HepG2 (cell line): Measurements from ENCODE around the gene AP2A2. TPM values are rescaled to one million over a fixed set of nuclear protein-coding genes. Genes with fewer than 3 reads are reported as not detected.

ENCODE experiments used
- ATAC-seq: fragments of 200-7000 bp; cut with Tn5 transposase; 3 replicates; pipeline ENCODE4 v1.9.1; 2020; ENCODE audit warnings: mild to moderate bottlenecking, moderate library complexity
- BruUV-seq: library from RNA; stranded (reverse); fragments of 400-500 nt; replicated peaks from 2 replicates; lab custom pipeline; 2021; lab: Mats Ljungman, UMichigan
- CTCF ChIA-PET: fragments of 300-600 bp; formaldehyde crosslinking; extraction: SDS; loops from one replicate; lab custom pipeline; 2021; ENCODE audit warnings: low total read pairs, inconsistent platforms, low intra/inter-chr PET ratio; lab: Yijun Ruan, JAX
- POLR2A ChIA-PET: fragments of 350-600 bp; sonication (Branson Sonifier 250); formaldehyde crosslinking; loops from one replicate; lab custom pipeline; 2020; ENCODE audit warnings: antibody characterized with exemption, inconsistent platforms; lab: Yijun Ruan, JAX
- DNase-seq: peaks from one replicate; pipeline ENCODE4 v3.0.0-alpha.2; 2015; ENCODE audit warnings: low spot score
- FAIRE-seq: peaks from 3 replicates; lab custom pipeline; 2011; peaks lifted over from hg19 to GRCh38; lab: Jason Lieb, UNC
- H2AFZ ChIP-seq: one replicate; pipeline ENCODE4 v1.6.1; 2011; ENCODE audit warnings: low read length, inconsistent platforms
- H3K27ac ChIP-seq: fragments of 300-600 bp; 3 replicates; pipeline ENCODE4 v1.8.0; 2011; ENCODE audit warnings: mixed run types, mild to moderate bottlenecking, mixed read lengths, low read length, inconsistent platforms; ENCODE audit not compliant: insufficient read depth; ENCODE audit errors: extremely low read length
- H3K27me3 ChIP-seq, 2 experiments: fragments of 200-600 bp in 1 of 2; 2 replicates in 1 of 2; 3 replicates in 1 of 2; pipeline versions ENCODE4 v1.6.0 to v1.8.0; 2011; ENCODE audit warnings: low read length in 2 of 2, mild to moderate bottlenecking in 2 of 2, moderate library complexity in 2 of 2, inconsistent platforms in 1 of 2; ENCODE audit not compliant: insufficient read depth in 2 of 2, control insufficient read depth in 1 of 2
- H3K36me3 ChIP-seq, 2 experiments: fragments of 200-600 bp in 1 of 2; replicated peaks in 1 of 2; 2 replicates in 1 of 2; 3 replicates in 1 of 2; pipeline versions ENCODE4 v1.5.1 to v1.8.0; 2011; ENCODE audit warnings: low read length in 2 of 2, inconsistent platforms in 1 of 2; ENCODE audit not compliant: insufficient read depth in 2 of 2, control insufficient read depth in 1 of 2
- H3K4me1 ChIP-seq: 2 replicates; pipeline ENCODE4 v1.5.1; 2012; ENCODE audit warnings: low read length, inconsistent platforms; ENCODE audit not compliant: insufficient read depth
- H3K4me2 ChIP-seq: 2 replicates; pipeline ENCODE4 v1.6.0; 2011; ENCODE audit warnings: low read depth, low read length, inconsistent platforms
- H3K4me3 ChIP-seq, 3 experiments: fragments of 200-600 bp in 1 of 3; sonication (generic), shearing (Covaris generic) in 1 of 3; replicated peaks in 1 of 3; 2 replicates each; pipeline ENCODE4 v1.5.1; 2011 to 2016; ENCODE audit warnings: low read length in 3 of 3, inconsistent platforms in 2 of 3, low read depth in 2 of 3, mild to moderate bottlenecking in 2 of 3, control low read depth in 1 of 3, mixed read lengths in 1 of 3; ENCODE audit not compliant: insufficient read depth in 1 of 3
- H3K79me2 ChIP-seq: one replicate; pipeline ENCODE4 v1.6.1; 2011; ENCODE audit warnings: low read length, inconsistent platforms; ENCODE audit not compliant: insufficient read depth
- H3K9ac ChIP-seq: 2 replicates; pipeline ENCODE4 v1.6.0; 2011; ENCODE audit warnings: mild to moderate bottlenecking, low read depth, low read length, inconsistent platforms; ENCODE audit not compliant: insufficient read depth
- H3K9me3 ChIP-seq: 2 replicates; pipeline ENCODE4 v1.5.1; 2012; ENCODE audit warnings: mild to moderate bottlenecking, low read length
- H4K20me1 ChIP-seq: 2 replicates; pipeline ENCODE4 v1.6.0; 2011; ENCODE audit warnings: inconsistent platforms, mild to moderate bottlenecking, low read length, moderate library complexity; ENCODE audit not compliant: insufficient read depth
- ARID4A ChIP-seq: sonication (generic); formaldehyde crosslinking; IDR thresholded peaks from 2 replicates; pipeline ENCODE4 v1.5.0; 2020; ENCODE audit warnings: mild to moderate bottlenecking, missing genetic modification reagents, borderline replicate concordance
- ATF1 ChIP-seq: IDR thresholded peaks from 2 replicates; pipeline ENCODE4 v1.6.1; 2016; ENCODE audit warnings: mild to moderate bottlenecking, control low read depth
- BRD4 ChIP-seq: sonication (generic); formaldehyde crosslinking; IDR thresholded peaks from 2 replicates; pipeline ENCODE4 v1.4.0; 2020; ENCODE audit warnings: missing genetic modification reagents
- DBP ChIP-seq: sonication (generic); formaldehyde crosslinking; IDR thresholded peaks from 2 replicates; pipeline ENCODE4 v1.4.0; 2020; ENCODE audit warnings: missing genetic modification reagents; ENCODE audit errors: not compliant biosample characterization
- NFE2L2 ChIP-seq: fragments of 150-350 bp; IDR thresholded peaks from 2 replicates; pipeline ENCODE4 v1.6.1; 2014; ENCODE audit warnings: low read length
- NRL ChIP-seq: sonication (generic); formaldehyde crosslinking; IDR thresholded peaks from 2 replicates; pipeline ENCODE4 v1.5.0; 2020; ENCODE audit warnings: missing genetic modification reagents, mild to moderate bottlenecking, moderate library complexity, borderline replicate concordance
- ZNF263 ChIP-seq: sonication (generic); formaldehyde crosslinking; IDR thresholded peaks from 2 replicates; pipeline ENCODE4 v1.4.0; 2020; ENCODE audit warnings: missing genetic modification reagents
- ZNF441 ChIP-seq: sonication (generic); formaldehyde crosslinking; IDR thresholded peaks from 2 replicates; pipeline ENCODE4 v1.7.0; 2021; ENCODE audit warnings: missing genetic modification reagents, borderline replicate concordance
- ZNF883 ChIP-seq: sonication (generic); formaldehyde crosslinking; IDR thresholded peaks from 2 replicates; pipeline ENCODE4 v1.5.1; 2020; ENCODE audit warnings: mild to moderate bottlenecking, missing genetic modification reagents; ENCODE audit errors: not compliant biosample characterization
- WGBS: methylation state at CpG from one replicate; pipeline ENCODE4 v1.1.6; 2017; ENCODE audit warnings: low lambda C conversion rate; 5-methylcytosine and 5-hydroxymethylcytosine counted together
- in situ Hi-C: cut with HindIII; loops from 2 replicates; pipeline ENCODE4 v1.10.0; 2017; ENCODE audit warnings: low pct_unique_long_range_greater_than_20kb; ENCODE audit not compliant: extremely low pct_ligation_motif_present
- intact Hi-C: fragments of 100-400 bp; cut with micrococcal nuclease; formaldehyde crosslinking; loops from one replicate; pipeline ENCODE4 v1.10.0; 2022; ENCODE audit not compliant: unreplicated experiment
- polyA plus RNA-seq, 8 experiments: library from polyadenylated mRNA; depleted of rRNA in 3 of 8; stranded (reverse) in 7 of 8; unstranded in 1 of 8; fragments of >200 nt; fragmentation: Illumina TruSeq in 4 of 8; extraction: Trizol in 4 of 8; gene quantifications; 2 replicates each; pipeline versions ENCODE4 v1.2.1 to v1.2.3, GENCODE V29; 2011 to 2016; ENCODE audit warnings: low read depth in 4 of 8, missing spikeins in 1 of 8, mixed read lengths in 1 of 8; ENCODE audit not compliant: insufficient read depth in 1 of 8
- total RNA-seq, 5 experiments: library from RNA; depleted of rRNA; stranded (reverse); fragments of >200 nt; fragmentation: Illumina TruSeq; extraction: Trizol; gene quantifications; 2 replicates each; pipeline ENCODE4 v1.2.3, GENCODE V29; 2016; ENCODE audit warnings: low read depth in 1 of 5

Gene AP2A2
- total and polyA plus RNA-seq, 2 of the 13 experiments (the other 11 are each of a cell fraction or from before 2014, with no cell fraction given): 25.7 to 75.7 TPM

GRCh38 chr11:1055990-1056771, 130.5 kb downstream of the AP2A2 start:
- CTCF ChIA-PET: no interaction called here
- no peak overlapping the region for H3K9ac ChIP-seq
- WGBS: 54% methylated on average over 19 of the region's 46 CpGs
- no peaks in the 10 kb centered on the region for H4K20me1 ChIP-seq
- intact Hi-C loops (no loop called here), in situ Hi-C loops (loop anchor here (10.0 kb wide), 1 partner anchor 171 kb away; no protein-coding TSS in a partner anchor)
- BruUV-seq: no TSS peak
- H2AFZ ChIP-seq: no peak overlapping the region
- H3K79me2 ChIP-seq: no peaks in the 10 kb centered on the region
- no peaks in the 10 kb centered on the region for H3K9me3 ChIP-seq
- no peak for DNase-seq
- FAIRE-seq: no peak
- POLR2A ChIA-PET: no interaction called here
- H3K4me1 ChIP-seq: peaks cover 3% of the 10 kb centered on the region; the same call in 1 of the 2 replicates
- no peak overlapping the region for H3K4me2 ChIP-seq
- no peaks in the 10 kb centered on the region for H3K36me3 ChIP-seq
- H3K4me3 ChIP-seq: no peak overlapping the region
- H3K27me3 ChIP-seq: peaks cover 18 to 83% of the 10 kb centered on the region in 2 experiments; a peak in 4 of 5 replicates
- ATAC-seq: no peak
- H3K27ac ChIP-seq: no peak overlapping the region
- TF ChIP-seq ZNF263 (CRISPR knock-in tag) (peak; percentile 29; the same call in 1 of the 2 replicates), NFE2L2 (no peak)
- TF ChIP-seq, all 625 proteins: peak for 1

- no peak overlapping the region for H3K4me2 ChIP-seq
- in situ Hi-C loops: loop anchor here (10.0 kb wide), 1 partner anchor 173 kb away; no protein-coding TSS in a partner anchor
These were observed 132.1 kb downstream of the AP2A2 start for GRCh38 chr11:1057806-1058205.

More at GRCh38 chr11:1057806-1058205, 132.1 kb downstream of the AP2A2 start:
- no peak for ATAC-seq
- WGBS: 73% methylated on average over 14 of the region's 16 CpGs
- no peak overlapping the region for H3K27ac ChIP-seq
- H3K27me3 ChIP-seq: peaks cover 16 to 75% of the 10 kb centered on the region in 2 experiments; a peak in 4 of 5 replicates
- no peak overlapping the region for H3K4me3 ChIP-seq
- ChIA-PET CTCF (no interaction called here), POLR2A (no interaction called here)
- H3K79me2 ChIP-seq: no peaks in the 10 kb centered on the region
- 0 out of 2 replicates have a peak, but pooled peaks cover 4% of the 10 kb centered on the region for H3K9me3 ChIP-seq
- no TSS peak for BruUV-seq
- no peak overlapping the region for H3K9ac ChIP-seq
- H4K20me1 ChIP-seq: no peaks in the 10 kb centered on the region
- no peaks in the 10 kb centered on the region for H3K36me3 ChIP-seq
- TF ChIP-seq ATF1 (CRISPR knock-in tag): no peak
- TF ChIP-seq ZNF441 (CRISPR knock-in tag): no peak
- no peak for TF ChIP-seq NRL (CRISPR knock-in tag)
- no peak for TF ChIP-seq ARID4A (CRISPR knock-in tag)
- TF ChIP-seq ZNF883: no peak
- no peak for TF ChIP-seq BRD4 (CRISPR knock-in tag)
- no peak for TF ChIP-seq DBP (CRISPR knock-in tag)
- no peak for DNase-seq
- intact Hi-C loops: no loop called here
- no peak for FAIRE-seq
- peaks cover 5% of the 10 kb centered on the region; the same call in 1 of the 2 replicates for H3K4me1 ChIP-seq
- H2AFZ ChIP-seq: no peak overlapping the region
